ENCODE measurements around the gene MT2A. TPM values are rescaled to one million over a fixed set of nuclear protein-coding genes. Genes with fewer than 3 reads are reported as not detected.

Gene MT2A
- total RNA-seq, 2 experiments from 2014 or later, result 141 to 144 TPM

GRCh38 chr16:56647641-56648431, 39.5 kb downstream of the MT2A start:
- CTCF ChIA-PET, result interaction anchor here (1.0 kb wide), 1 partner anchor 14 kb away, joined by 3 read pairs; no protein-coding TSS in a partner anchor

GRCh38 chr16:56649271-56649670, 40.9 kb downstream of the MT2A start:
- Mint-ChIP-seq H3K4me1 (ENCODE audit: low read depth) (no peaks in the 10 kb centered on the region), H3K27ac (no peak overlapping the region), H3K27me3 (peaks cover 18% of the 10 kb centered on the region), H3K4me3 (no peak overlapping the region), H3K9me3 (no peaks in the 10 kb centered on the region), H3K36me3 (ENCODE audit: low read depth) (no peaks in the 10 kb centered on the region)
- POLR2A ChIA-PET, result interaction anchor here (0.8 to 1.4 kb wide), 2 partner anchors 18 to 33 kb away, joined by 3 read pairs; no protein-coding TSS in a partner anchor
- ATAC-seq (no peak), DNase-seq (no peak)
- CTCF ChIA-PET, result interaction anchor here (2.0 kb wide), 1 partner anchor 26 kb away, joined by 5 read pairs; no protein-coding TSS in a partner anchor
- intact Hi-C loops (cut with micrococcal nuclease), result no loop called here
- TF ChIP-seq CTCF (IDR thresholded peaks at IDR 0.05), result no peak

More at GRCh38 chr16:56647641-56648431, 39.5 kb downstream of the MT2A start:
- no peak overlapping the region for H3K4me3 Mint-ChIP-seq
- POLR2A ChIA-PET, result interaction anchor here (1.3 kb wide), 1 partner anchor 15 kb away, joined by 4 read pairs; no protein-coding TSS in a partner anchor
- no peaks in the 10 kb centered on the region for H3K9me3 Mint-ChIP-seq
- H3K36me3 Mint-ChIP-seq (ENCODE audit: low read depth), result no peaks in the 10 kb centered on the region
- no peak for ATAC-seq
- DNase-seq, result no peak
- TF ChIP-seq CTCF (IDR thresholded peaks at IDR 0.05), result no peak
- intact Hi-C loops (cut with micrococcal nuclease), result no loop called here
- no peak overlapping the region for H3K27ac Mint-ChIP-seq
- peaks cover 11% of the 10 kb centered on the region for H3K4me1 Mint-ChIP-seq (ENCODE audit: low read depth)
- peaks cover 18% of the 10 kb centered on the region for H3K27me3 Mint-ChIP-seq

- intact Hi-C loops (cut with micrococcal nuclease), result no loop called here
- H3K4me1 Mint-ChIP-seq (ENCODE audit: low read depth), result no peaks in the 10 kb centered on the region
- H3K36me3 Mint-ChIP-seq (ENCODE audit: low read depth), result no peaks in the 10 kb centered on the region
- TF ChIP-seq CTCF (IDR thresholded peaks at IDR 0.05), result no peak
- H3K27me3 Mint-ChIP-seq, result peaks cover 18% of the 10 kb centered on the region
- H3K27ac Mint-ChIP-seq, result no peak overlapping the region
- DNase-seq (no peak), ATAC-seq (no peak)
- POLR2A ChIA-PET, result interaction anchor here (0.8 to 1.4 kb wide), 2 partner anchors 17 to 33 kb away, joined by 3 read pairs; no protein-coding TSS in a partner anchor
- no peaks in the 10 kb centered on the region for H3K9me3 Mint-ChIP-seq
- CTCF ChIA-PET, result interaction anchor here (2.0 kb wide), 1 partner anchor 27 kb away, joined by 5 read pairs; no protein-coding TSS in a partner anchor
- H3K4me3 Mint-ChIP-seq, result no peak overlapping the region
These were observed 41.4 kb downstream of the MT2A start for GRCh38 chr16:56649820-56650219.

- no peaks in the 10 kb centered on the region for H3K4me1 Mint-ChIP-seq (ENCODE audit: low read depth)
- H3K36me3 Mint-ChIP-seq (ENCODE audit: low read depth), result no peaks in the 10 kb centered on the region
- ChIA-PET POLR2A (interaction anchor here (2.5 kb wide), 1 partner anchor 10 kb away, joined by 11 read pairs; no protein-coding TSS in a partner anchor), CTCF (interaction anchor here (1.6 kb wide), 1 partner anchor 10 kb away, joined by 4 read pairs; no protein-coding TSS in a partner anchor)
- no peak for ATAC-seq
- peaks cover 12% of the 10 kb centered on the region for H3K27me3 Mint-ChIP-seq
- no peaks in the 10 kb centered on the region for H3K9me3 Mint-ChIP-seq
- no peak for TF ChIP-seq CTCF (IDR thresholded peaks at IDR 0.05)
- no peak within 1 kb of the TSS for H3K27ac Mint-ChIP-seq
- DNase-seq, result no peak
- intact Hi-C loops (cut with micrococcal nuclease), result no loop called here
- no peak within 1 kb of the TSS for H3K4me3 Mint-ChIP-seq
These were observed 43.2 kb downstream of the MT2A start, which contains the start of gene MT1B for GRCh38 chr16:56651586-56651985. Gene MT1B (plus strand): TSS chr16:56651886. CDS start chr16:56651954, 68 bp downstream.

- DNase-seq (no peak), ATAC-seq (no peak)
- Mint-ChIP-seq H3K4me3 (no peak overlapping the region), H3K27ac (no peak overlapping the region), H3K4me1 (ENCODE audit: low read depth) (no peaks in the 10 kb centered on the region), H3K36me3 (ENCODE audit: low read depth) (no peaks in the 10 kb centered on the region), H3K27me3 (peaks cover 8% of the 10 kb centered on the region), H3K9me3 (no peaks in the 10 kb centered on the region)
- ChIA-PET CTCF (interaction anchor here (1.0 to 1.6 kb wide), 2 partner anchors 8 to 9 kb away, joined by 4 read pairs; no protein-coding TSS in a partner anchor), POLR2A (interaction anchor here (0.8 to 2.5 kb wide), 5 partner anchors 9 to 59 kb away, joined by 3 to 11 read pairs (median 3); no protein-coding TSS in a partner anchor)
- TF ChIP-seq CTCF (IDR thresholded peaks at IDR 0.05), result no peak
- intact Hi-C loops (cut with micrococcal nuclease), result no loop called here
These were observed 44.2 kb downstream of the MT2A start for GRCh38 chr16:56652600-56652999.
